B cell (primary cell): Measurements from ENCODE around the gene ZNF831. TPM values are rescaled to one million over a fixed set of nuclear protein-coding genes. Genes with fewer than 3 reads are reported as not detected.

ENCODE experiments used
- ATAC-seq: fragments of 200-7000 bp; cut with Tn5 transposase; one replicate; pipeline ENCODE4 v1.10.0; 2021; ENCODE audit warnings: low read depth, mild to moderate bottlenecking, moderate number of reproducible peaks, moderate library complexity
- CTCF ChIA-PET: fragments of 350-600 bp; sonication (Branson Sonifier 250); formaldehyde crosslinking; loops from one replicate; lab custom pipeline; 2021; ENCODE audit warnings: antibody characterized with exemption, inconsistent platforms; lab: Charles Lee
- POLR2A ChIA-PET: fragments of 350-600 bp; sonication (Branson Sonifier 250); formaldehyde crosslinking; loops from one replicate; lab custom pipeline; 2021; ENCODE audit warnings: antibody characterized with exemption; lab: Charles Lee
- DNase-seq: peaks from one replicate; pipeline ENCODE4 v3.0.0; 2013
- H2AFZ ChIP-seq: 2 replicates; pipeline ENCODE4 v1.6.1; 2012; ENCODE audit warnings: mild to moderate bottlenecking, low read depth, low read length; ENCODE audit not compliant: insufficient read depth, poor library complexity, severe bottlenecking
- H3K27ac ChIP-seq, 2 donors: 1 replicate in 1 of 2; 2 replicates in 1 of 2; pipeline ENCODE4 v1.5.1; 2012 to 2013; ENCODE audit warnings: low read length in 2 of 2, mild to moderate bottlenecking in 2 of 2, moderate library complexity in 1 of 2
- H3K27me3 ChIP-seq, 4 experiments: fragments of 200-600 bp in 1 of 4; sonication (generic) in 1 of 4; replicated peaks in 1 of 4; 1 replicate in 2 of 4; 2 replicates in 2 of 4; pipeline versions ENCODE4 v1.6.1 to v1.7.0; 2013 to 2016; ENCODE audit warnings: low read length in 3 of 4, mild to moderate bottlenecking in 2 of 4, mixed read lengths in 1 of 4, moderate library complexity in 1 of 4; ENCODE audit not compliant: insufficient read depth in 4 of 4, control insufficient read depth in 3 of 4; ENCODE audit errors: control extremely low read depth in 1 of 4
- H3K36me3 ChIP-seq, 2 experiments: replicated peaks in 1 of 2; 1 replicate in 1 of 2; 2 replicates in 1 of 2; pipeline versions ENCODE4 v1.6.1 to v1.7.1; 2013; ENCODE audit warnings: low read length in 1 of 2; ENCODE audit not compliant: insufficient read depth in 2 of 2, control insufficient read depth in 1 of 2; ENCODE audit errors: control extremely low read depth in 1 of 2, extremely low read depth in 1 of 2
- H3K4me1 ChIP-seq, 2 donors: fragments of 200-600 bp in 1 of 2; sonication (generic) in 1 of 2; 1 replicate in 1 of 2; 2 replicates in 1 of 2; pipeline versions ENCODE4 v1.5.1 to v1.6.1; 2013 to 2017; ENCODE audit warnings: low read length in 2 of 2; ENCODE audit not compliant: control insufficient read depth in 2 of 2, insufficient read depth in 2 of 2
- H3K4me2 ChIP-seq: replicated peaks from 2 replicates; pipeline ENCODE3; 2012; ENCODE audit warnings: mild to moderate bottlenecking, low read depth, low read length; ENCODE audit not compliant: poor library complexity, severe bottlenecking
- H3K4me3 ChIP-seq, 5 experiments: fragments of 200-600 bp in 1 of 5; sonication (generic) in 1 of 5; 1 replicate in 3 of 5; 2 replicates in 2 of 5; pipeline versions ENCODE4 v1.5.1 to v1.7.0; 2011 to 2016; ENCODE audit warnings: low read length in 4 of 5, mild to moderate bottlenecking in 4 of 5, low read depth in 2 of 5, control low read depth in 1 of 5, moderate library complexity in 1 of 5; ENCODE audit not compliant: insufficient read depth in 1 of 5; ENCODE audit errors: control extremely low read depth in 1 of 5, extremely low read depth in 1 of 5
- H3K79me2 ChIP-seq: fragments of 200-600 bp; sonication (generic); one replicate; pipeline ENCODE4 v1.6.0; 2016; ENCODE audit warnings: low read length; ENCODE audit not compliant: control insufficient read depth, insufficient read depth
- H3K9ac ChIP-seq: fragments of 200-600 bp; sonication (generic); 2 replicates; pipeline ENCODE4 v1.6.1; 2017; ENCODE audit warnings: mild to moderate bottlenecking, low read length, moderate library complexity
- H3K9me3 ChIP-seq, 3 donors: one replicate each; pipeline versions ENCODE4 v1.6.1 to v1.7.1; 2013; ENCODE audit warnings: low read length in 2 of 3; ENCODE audit not compliant: control insufficient read depth in 2 of 3, insufficient read depth in 1 of 3; ENCODE audit errors: control extremely low read depth in 1 of 3
- H4K20me1 ChIP-seq: 2 replicates; pipeline ENCODE4 v1.6.0; 2012; ENCODE audit warnings: mild to moderate bottlenecking, low read length; ENCODE audit not compliant: insufficient read depth, control insufficient read depth, poor library complexity, severe bottlenecking
- H3K27ac Mint-ChIP-seq: one replicate; pipeline ENCODE4 v1.8.0; 2021; ENCODE audit warnings: mixed read lengths
- H3K27me3 Mint-ChIP-seq: one replicate; pipeline ENCODE4 v1.8.0; 2021; ENCODE audit warnings: mixed read lengths
- H3K4me1 Mint-ChIP-seq: one replicate; pipeline ENCODE4 v1.8.0; 2021; ENCODE audit warnings: mixed read lengths
- H3K4me3 Mint-ChIP-seq: one replicate; pipeline ENCODE4 v1.8.0; 2021; ENCODE audit warnings: mixed read lengths
- H3K9me3 Mint-ChIP-seq: one replicate; pipeline ENCODE4 v1.8.0; 2022; ENCODE audit warnings: mixed read lengths; ENCODE audit not compliant: insufficient read depth
- EZH2 ChIP-seq: IDR thresholded peaks from 2 replicates; pipeline ENCODE4 v1.6.1; 2012; ENCODE audit warnings: borderline replicate concordance, low read depth, mild to moderate bottlenecking, moderate library complexity, low read length; ENCODE audit not compliant: insufficient read depth, poor library complexity, severe bottlenecking
- WGBS: methylation state at CpG from one replicate; pipeline ENCODE4 v1.1.5; 2013; ENCODE audit warnings: missing lambda C conversion rate; ENCODE audit not compliant: insufficient coverage; 5-methylcytosine and 5-hydroxymethylcytosine counted together
- intact Hi-C: fragments of 100-400 bp; cut with micrococcal nuclease; formaldehyde crosslinking; loops from one replicate; pipeline ENCODE4 v1.10.0; 2022
- polyA plus RNA-seq: library from polyadenylated mRNA; depleted of rRNA; stranded (reverse); fragments of >200 nt; gene quantifications from 2 replicates; pipeline ENCODE4 v1.2.3, GENCODE V29; 2012
- total RNA-seq, 2 donors: library from RNA; stranded (reverse); fragments of 120-200 nt in 1 of 2; gene quantifications; 1 replicate in 1 of 2; 2 replicates in 1 of 2; pipeline versions ENCODE4 v1.2.3 to v1.2.4, GENCODE V29; 2013 to 2022
- TF ChIP-seq, protein P1 (sequence below): fragments of 200-600 bp; IDR thresholded peaks from one replicate; pipeline ENCODE4 v1.8.0; 2022; ENCODE audit warnings: antibody characterized with exemption, mild to moderate bottlenecking

ZNF831 gene
- total and polyA plus RNA-seq, 2 donors (not counting 1 experiment from before 2014, with no cell fraction given) = 1.7 to 14.1 TPM

DNA sequence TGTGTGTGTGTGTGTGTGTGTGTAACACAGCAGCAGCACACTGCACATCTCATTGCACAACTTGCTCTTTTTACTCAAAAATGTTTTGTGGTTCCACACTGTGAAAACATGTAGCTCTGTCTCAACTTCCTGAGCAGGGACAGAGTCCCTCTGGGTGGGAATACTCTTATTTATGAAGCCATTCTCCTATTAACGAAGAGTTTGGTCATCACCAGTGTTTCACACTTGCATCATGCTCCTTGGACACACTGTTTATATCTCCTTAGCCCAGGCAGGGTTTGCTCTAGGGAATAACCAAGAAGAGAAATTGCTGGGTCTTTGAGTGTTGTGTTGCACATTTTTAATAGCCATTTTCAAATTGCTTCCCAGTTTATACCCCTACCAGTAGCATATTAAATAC is 53.6 kb downstream of the ZNF831 start:
- POLR2A ChIA-PET = interaction anchor here (0.6 kb wide), 1 partner anchor 17 kb away, joined by 3 read pairs; no protein-coding TSS in a partner anchor
- H3K4me3 ChIP-seq = no peak overlapping the region
- no peaks in the 10 kb centered on the region for H3K9me3 Mint-ChIP-seq
- peaks cover 4 to 5% of the 10 kb centered on the region in 2 donors for H3K4me1 ChIP-seq
- H3K4me1 Mint-ChIP-seq = peaks cover 4% of the 10 kb centered on the region
- no CpG with 5 or more reads among the region's 1 CpG for WGBS
- H3K27ac Mint-ChIP-seq = no peak overlapping the region
- no peaks in the 10 kb centered on the region for H4K20me1 ChIP-seq
- no peaks in the 10 kb centered on the region for H3K9me3 ChIP-seq
- CTCF ChIA-PET = interaction anchor here (0.9 to 2.3 kb wide), 2 partner anchors 129 to 349 kb away, joined by 3 to 11 read pairs; no protein-coding TSS in a partner anchor
- H2AFZ ChIP-seq = no peak overlapping the region
- no peak overlapping the region for H3K4me3 Mint-ChIP-seq
- no peak overlapping the region for H3K27ac ChIP-seq
- no peak overlapping the region for H3K9ac ChIP-seq
- H3K79me2 ChIP-seq = no peaks in the 10 kb centered on the region
- no peak for TF ChIP-seq EZH2
- TF ChIP-seq, protein P1, sequence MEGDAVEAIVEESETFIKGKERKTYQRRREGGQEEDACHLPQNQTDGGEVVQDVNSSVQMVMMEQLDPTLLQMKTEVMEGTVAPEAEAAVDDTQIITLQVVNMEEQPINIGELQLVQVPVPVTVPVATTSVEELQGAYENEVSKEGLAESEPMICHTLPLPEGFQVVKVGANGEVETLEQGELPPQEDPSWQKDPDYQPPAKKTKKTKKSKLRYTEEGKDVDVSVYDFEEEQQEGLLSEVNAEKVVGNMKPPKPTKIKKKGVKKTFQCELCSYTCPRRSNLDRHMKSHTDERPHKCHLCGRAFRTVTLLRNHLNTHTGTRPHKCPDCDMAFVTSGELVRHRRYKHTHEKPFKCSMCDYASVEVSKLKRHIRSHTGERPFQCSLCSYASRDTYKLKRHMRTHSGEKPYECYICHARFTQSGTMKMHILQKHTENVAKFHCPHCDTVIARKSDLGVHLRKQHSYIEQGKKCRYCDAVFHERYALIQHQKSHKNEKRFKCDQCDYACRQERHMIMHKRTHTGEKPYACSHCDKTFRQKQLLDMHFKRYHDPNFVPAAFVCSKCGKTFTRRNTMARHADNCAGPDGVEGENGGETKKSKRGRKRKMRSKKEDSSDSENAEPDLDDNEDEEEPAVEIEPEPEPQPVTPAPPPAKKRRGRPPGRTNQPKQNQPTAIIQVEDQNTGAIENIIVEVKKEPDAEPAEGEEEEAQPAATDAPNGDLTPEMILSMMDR = no peak
- intact Hi-C loops = no loop called here
- H3K27me3 ChIP-seq = no peaks in the 10 kb centered on the region
- no peak for DNase-seq
- H3K36me3 ChIP-seq = peaks cover 0 to 4% of the 10 kb centered on the region in 2 experiments
- H3K4me2 ChIP-seq = no peak overlapping the region
- no peak for ATAC-seq
- H3K27me3 Mint-ChIP-seq = no peaks in the 10 kb centered on the region

DNA sequence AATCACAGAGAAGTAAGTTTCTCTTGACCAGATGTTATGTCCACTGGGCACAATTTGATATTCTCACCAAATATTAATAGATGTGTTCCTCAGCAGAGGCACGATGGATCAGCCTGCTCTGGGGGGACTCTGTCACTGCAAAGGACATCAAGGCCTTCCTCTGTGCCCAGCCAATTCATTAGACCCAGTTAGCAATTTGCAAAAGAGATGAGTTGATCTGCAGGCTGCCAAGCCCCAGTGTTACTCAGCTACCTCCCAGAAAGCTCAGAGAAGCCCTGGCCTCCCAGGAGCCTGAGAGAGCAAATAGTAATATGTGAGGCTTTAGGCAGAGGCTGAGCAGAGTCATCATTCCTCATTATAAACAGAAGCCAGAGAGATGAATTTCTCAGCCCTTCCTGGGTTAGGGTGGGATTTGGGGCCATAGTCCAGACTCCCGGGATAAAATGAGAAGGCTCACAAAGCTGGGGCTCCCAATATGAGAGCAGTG is 54.2 kb downstream of the ZNF831 start:
- H3K36me3 ChIP-seq = peaks cover 0 to 4% of the 10 kb centered on the region in 2 experiments
- POLR2A ChIA-PET = no interaction called here
- no peaks in the 10 kb centered on the region for H4K20me1 ChIP-seq
- no peak overlapping the region for H3K4me3 ChIP-seq
- H2AFZ ChIP-seq = no peak overlapping the region
- no peak overlapping the region for H3K4me2 ChIP-seq
- Mint-ChIP-seq H3K4me3 (no peak overlapping the region), H3K27ac (no peak overlapping the region), H3K4me1 (peaks cover 8% of the 10 kb centered on the region), H3K27me3 (peaks cover 4% of the 10 kb centered on the region), H3K9me3 (no peaks in the 10 kb centered on the region)
- 86% methylated on average over 1 of the region's 2 CpGs for WGBS
- peaks cover 0 to 3% (median 1%) of the 10 kb centered on the region in 4 experiments for H3K27me3 ChIP-seq
- ATAC-seq = no peak
- peaks cover 7 to 9% of the 10 kb centered on the region in 2 donors for H3K4me1 ChIP-seq
- no peak overlapping the region for H3K9ac ChIP-seq
- intact Hi-C loops = no loop called here
- DNase-seq = no peak
- H3K79me2 ChIP-seq = no peaks in the 10 kb centered on the region
- H3K27ac ChIP-seq = no peak overlapping the region
- TF ChIP-seq EZH2 = no peak
- TF ChIP-seq, protein P1 = no peak
- CTCF ChIA-PET = interaction anchor here (0.6 to 2.3 kb wide), 3 partner anchors 129 to 350 kb away, joined by 3 to 11 read pairs (median 3); no protein-coding TSS in a partner anchor
- no peaks in the 10 kb centered on the region for H3K9me3 ChIP-seq
